ENCODE data around the gene TCF7L2.

GRCh38 chr10:113148071-113148825, 198.2 kb downstream of the TCF7L2 start:
- TF ChIP-seq CTCF (conservative IDR thresholded peaks at IDR 0.05; ENCODE audit: low read depth, low read length) = no peak
- TF ChIP-seq EZH2phosphoT487 (IDR thresholded peaks at IDR 0.05; ENCODE audit: borderline replicate concordance, low read length) = no peak

All from PC-3 (cell line).